Hematopoietic multipotent progenitor cell (in vitro differentiated cells): Measurements from ENCODE around the gene LRP1B. TPM values are rescaled to one million over a fixed set of nuclear protein-coding genes. Genes with fewer than 3 reads are reported as not detected.
"Not testable (repeated sequence)": the region's sequence is repeated elsewhere in the genome, so short reads cannot be mapped to it uniquely, and the experiment has no call there.

Source experiments
- DNase-seq, 3 donors: peaks; one replicate each; pipeline ENCODE4 v3.0.0-alpha.2; 2011 to 2015; ENCODE audit warnings: low read depth in 2 of 3, low spot score in 2 of 3
- total RNA-seq: library from RNA; depleted of rRNA; stranded (reverse); fragments of >200 nt; gene quantifications from one replicate; pipeline ENCODE4 v1.2.3, GENCODE V29; 2012

LRP1B gene
- total RNA-seq, 1 donor = under 0.01 TPM

DNA sequence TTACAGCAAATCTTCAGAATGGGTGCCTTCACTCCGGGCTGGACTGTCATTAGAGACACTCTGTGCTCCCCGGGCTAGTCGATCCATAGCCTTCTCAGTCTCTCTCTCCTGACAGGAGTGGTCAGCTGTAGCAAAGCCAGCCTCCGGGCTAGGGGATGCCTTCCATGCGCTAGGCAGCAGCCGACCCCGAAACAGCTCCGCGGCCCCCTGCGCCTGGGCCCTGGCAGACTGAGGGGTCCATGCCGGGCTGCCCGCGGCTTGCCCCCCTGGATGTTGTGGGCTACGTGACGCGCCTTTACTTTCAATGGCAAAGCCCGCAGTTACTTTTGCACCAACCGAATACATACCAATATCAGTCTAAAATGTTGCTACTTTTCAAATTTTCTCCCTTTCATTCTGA is 1447.2 kb downstream of the LRP1B start:
- DNase-seq = no peak

DNA sequence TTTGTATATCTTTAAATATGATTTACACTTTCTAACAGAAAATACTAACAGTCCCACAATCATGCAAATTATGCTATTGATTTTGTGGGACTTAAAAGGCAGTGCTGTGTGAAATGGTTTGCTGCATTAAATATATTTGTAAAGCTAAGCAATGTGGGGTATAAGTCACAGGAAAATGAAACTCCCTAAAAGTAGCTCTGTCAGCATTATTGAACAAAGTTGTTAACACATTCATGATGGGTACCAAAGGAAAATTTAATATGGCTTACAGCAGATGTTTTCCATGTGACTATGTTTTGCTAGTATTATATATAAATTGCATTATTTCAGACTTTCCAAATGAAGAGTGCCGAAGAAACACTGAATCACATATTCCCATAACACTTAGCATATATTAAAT is 1450.0 kb downstream of the LRP1B start:
- no peak for DNase-seq

DNA sequence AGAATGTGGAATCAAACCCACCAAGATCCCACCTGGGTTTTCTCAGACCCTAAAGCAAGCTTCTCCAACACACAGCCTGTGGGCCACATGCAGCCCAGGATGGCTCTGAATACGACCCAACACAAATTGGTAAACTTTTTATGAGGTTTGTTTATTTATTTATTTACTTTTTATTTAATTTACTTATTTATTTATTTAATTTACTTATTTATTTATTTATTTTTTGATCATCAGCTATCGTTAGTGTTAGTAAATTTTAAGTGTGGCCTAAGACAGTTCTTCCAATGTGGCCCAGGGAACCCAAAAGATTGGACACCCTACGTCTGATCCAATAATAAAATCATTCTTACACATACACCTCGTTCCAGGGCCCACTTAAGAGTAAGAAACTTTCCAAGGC is 1451.1 kb downstream of the LRP1B start:
- DNase-seq = no peak

DNA sequence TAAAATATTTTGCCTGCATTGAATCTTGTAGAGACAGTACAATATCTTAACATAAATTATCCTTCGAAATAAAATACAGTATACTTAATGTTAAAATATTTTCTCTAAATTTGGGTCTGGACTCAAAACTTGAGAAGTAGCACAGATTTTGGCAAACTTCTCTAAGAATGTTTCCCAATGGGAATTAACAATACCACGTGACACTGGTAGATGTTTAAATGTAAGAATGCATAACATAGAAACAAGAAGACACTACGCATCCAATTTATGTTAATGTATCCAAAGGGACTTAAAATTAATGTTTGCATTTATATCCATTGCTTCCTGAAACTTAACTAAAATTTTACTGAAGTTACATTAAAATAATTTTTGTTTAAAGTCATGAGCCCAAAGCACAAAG is 1460.9 kb downstream of the LRP1B start:
- DNase-seq = no peak

DNA sequence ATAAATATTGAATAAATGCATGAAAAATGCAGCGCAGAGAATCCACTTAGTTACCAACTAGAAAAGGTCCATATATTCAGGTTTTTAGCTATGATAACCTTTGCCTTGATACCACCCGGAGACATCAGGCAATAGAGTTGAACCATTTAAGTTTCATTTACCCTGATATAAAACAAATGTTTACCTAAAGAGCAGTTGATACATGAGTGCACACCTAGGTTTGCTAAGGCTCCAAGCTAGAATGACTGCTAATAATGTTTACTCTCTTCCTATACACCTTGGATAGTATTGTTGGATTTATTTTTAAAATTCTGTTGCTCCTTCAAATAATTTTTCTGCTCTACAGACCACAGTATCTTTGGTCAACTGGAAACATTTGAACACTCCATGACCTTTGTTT is 1463.6 kb downstream of the LRP1B start:
- DNase-seq = no peak

DNA sequence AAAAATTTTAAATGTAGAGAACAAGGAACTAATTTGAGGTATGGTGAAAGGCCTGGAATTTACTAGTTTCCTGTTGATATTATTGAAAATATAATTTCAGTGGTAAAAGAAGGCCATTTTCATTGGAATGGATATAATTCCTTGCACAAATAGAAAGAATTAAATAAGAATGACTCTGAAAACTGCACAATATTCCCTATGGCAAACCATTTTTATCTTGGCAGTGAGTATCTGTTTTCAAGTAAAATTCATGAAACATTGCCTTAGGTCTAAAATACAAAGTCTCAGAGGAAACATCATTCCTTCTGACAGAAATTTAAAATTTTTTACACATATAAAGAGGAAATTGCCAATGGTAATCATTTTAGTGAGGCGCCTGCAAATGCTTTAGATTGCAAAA is 1468.3 kb downstream of the LRP1B start:
- DNase-seq = no peak

DNA sequence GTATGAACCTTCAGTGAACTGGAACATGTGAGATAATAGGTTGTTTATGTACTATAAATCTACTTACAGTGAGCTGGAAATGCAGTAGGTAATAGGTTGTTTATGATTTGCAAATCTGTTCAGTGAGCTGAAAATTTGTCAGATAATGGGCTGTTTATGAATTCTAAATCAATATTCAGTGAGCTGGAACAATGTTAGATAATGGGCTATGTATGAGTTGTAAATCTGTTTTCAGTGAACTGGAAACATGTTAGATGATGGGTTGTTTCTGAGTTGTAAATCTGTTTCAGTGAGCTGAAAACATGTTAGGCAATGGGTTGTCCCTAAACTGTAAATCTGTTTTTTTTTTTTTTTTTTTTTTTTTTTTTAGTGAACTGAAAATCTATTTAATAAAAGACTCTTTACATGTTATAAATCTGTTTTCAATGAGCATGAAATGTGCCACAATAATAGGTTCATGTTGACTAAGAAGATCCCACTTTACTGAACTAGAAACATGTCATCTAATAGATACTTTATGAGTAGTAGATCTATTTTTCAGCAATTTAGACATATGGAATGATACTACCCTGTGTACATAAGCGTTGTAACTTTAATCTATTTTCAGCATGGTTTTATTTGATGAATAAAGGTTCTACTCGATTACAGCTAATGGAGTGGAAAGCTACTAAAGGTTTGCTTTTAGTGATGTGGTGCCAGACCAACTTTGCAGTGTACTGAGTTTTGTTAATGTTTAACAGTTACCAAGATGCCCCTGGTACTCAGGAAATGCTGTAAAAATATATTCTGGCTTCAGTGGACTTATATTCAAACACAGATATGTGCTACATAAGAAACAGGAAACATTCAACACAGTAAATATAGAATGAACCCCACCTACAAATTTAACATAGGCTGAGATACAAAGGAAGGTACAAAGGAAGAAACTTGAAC is 1471.8 kb downstream of the LRP1B start:
- DNase-seq = no peak

DNA sequence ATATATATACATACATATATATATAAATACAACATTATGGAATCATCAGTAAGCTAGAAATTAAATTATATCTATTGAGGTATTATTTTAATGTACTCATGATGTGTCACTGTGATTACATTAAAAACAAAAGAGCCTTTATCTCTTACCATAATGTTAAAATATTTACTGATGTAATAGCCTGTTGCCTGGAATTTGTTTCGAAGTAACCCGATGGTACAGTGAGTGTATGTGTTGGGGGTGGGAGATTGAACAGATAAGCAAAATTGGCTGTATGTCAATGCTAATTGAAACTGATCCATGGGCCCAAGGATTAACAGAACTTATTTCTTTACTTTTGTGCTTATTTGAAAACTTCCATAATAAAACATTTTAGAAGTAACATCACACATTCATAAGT is 1473.2 kb downstream of the LRP1B start:
- no peak for DNase-seq

DNA sequence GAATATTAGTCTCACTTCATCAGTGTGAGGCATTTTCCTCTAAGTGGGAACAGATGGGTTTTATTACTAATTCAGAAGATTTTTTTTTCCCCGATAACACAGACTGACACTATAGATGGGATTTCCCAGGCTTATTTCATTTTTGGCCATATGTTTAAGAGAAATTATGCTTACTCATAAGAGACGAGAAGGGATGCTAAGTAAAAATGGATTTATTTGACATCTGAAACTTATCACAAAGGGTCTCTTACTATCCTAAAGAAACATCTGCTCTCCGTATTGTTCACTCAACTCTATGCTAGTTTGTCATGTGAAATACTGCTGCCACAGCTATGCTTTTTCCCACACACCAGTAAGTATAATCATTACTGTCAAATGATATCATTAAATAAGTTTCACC is 1476.3 kb downstream of the LRP1B start:
- DNase-seq = no peak

DNA sequence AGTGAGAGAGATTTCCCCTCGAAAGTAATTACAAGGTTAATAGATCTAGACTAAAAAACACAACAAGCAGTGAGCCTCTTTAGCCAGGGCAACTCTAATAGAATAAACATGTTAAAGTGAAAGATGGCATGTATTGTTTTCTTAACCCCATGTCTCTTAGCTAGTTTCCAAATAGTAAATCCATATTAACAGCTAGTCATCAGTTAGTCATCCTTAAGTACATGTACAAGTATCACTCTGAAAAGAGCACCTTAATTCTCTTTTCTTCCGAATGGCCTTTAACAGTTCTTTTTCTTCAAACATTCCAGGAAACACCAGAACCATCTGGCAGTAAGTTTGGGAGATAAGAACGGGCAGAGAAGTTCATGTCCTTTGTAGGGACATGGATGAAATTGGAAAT is 1480.0 kb downstream of the LRP1B start:
- DNase-seq = no peak

DNA sequence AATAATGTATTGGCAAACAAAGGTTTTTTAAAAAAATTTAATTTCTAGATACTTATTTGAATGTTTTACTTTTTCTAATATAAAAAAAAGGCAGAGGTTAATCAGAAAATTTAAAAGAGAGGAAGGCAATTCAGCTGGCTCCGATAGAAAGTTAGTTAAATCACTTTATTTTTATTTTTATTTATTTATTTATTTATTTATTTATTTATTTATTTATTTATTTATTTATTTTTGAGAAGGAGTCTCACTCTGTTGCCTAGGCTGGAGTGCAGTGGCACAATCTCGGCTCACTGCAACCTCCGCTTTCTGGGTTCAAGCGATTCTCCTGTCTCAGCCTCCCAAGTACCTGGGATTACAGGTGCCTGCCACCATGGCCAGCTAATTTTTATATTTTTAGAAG is 1480.7 kb downstream of the LRP1B start:
- not testable (repeated sequence) for DNase-seq

DNA sequence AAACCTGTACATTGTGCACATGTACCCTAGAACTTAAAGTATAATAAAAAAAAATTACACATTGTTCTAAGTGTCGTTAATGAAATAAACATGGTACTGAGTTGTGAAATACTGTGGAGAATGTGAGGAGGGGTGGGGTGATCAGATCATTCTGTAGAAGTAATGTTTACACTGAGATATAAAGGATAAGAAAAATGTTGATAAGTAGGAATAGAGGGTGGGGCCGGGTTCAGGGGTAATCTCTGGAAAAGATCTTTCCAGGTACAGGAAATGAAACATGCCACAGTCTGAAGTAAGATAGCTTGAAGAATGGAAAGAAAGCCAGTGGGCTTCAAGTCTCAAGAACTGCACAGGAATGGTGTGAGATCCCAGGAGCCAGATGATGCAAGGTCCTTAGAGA is 1482.4 kb downstream of the LRP1B start:
- no peak for DNase-seq

DNA sequence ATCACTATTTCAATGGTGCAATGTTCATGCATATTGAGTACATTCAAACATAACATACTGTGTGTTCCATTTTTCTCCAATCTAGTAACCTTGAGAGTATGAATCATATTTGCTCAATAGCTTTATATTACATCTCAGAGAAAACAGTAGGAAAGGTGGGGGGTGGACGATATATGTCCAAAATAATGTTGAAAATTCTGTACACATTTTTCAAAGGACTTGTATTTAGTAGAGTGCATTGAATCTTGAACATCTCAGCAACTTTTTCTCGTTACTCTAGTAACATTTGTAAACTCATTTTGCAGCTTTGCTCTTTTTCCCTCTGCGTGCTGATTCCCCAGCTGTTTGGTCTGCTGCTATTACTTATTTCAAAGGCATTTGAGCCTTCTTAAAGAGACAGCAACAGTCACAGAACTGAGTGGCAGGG is 1487.0 kb downstream of the LRP1B start:
- DNase-seq = no peak

DNA sequence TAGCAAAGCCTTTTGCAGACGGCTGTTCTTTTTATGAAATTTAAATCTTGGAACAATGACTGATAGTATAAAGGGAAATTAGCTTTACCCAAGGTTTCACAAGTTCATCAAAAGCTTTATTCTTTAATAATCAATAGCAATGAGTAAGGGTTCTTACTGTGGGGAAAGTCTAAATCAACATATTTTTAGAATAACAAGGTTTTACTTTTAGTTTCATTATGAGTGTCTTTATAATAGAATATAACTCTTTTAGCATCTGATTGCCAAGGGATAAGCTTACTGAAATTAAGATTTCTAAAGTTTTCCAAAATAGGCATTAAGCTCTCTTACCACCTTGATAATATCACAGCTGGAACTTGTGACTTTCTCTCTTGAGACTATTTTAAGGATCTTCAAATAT is 1489.7 kb downstream of the LRP1B start:
- DNase-seq = no peak

DNA sequence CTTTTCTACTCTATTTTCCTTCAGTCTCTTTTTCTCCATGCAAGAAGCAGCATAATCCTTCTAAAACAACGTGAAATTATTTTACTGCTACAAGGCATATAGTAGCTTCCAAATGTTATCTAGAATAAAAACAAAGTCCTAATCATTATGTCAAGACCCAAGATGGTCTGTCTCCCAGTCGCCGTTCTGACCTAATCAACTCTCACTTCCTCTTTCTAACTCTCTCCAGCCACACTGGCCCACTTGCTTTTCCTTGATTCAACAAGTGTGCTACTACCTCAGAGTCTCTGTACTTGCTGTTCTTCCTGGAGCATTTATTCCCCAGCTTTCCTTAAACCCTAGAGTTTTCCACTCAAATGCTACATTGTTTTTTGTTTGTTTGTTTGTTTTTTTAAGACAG is 1491.2 kb downstream of the LRP1B start:
- no peak for DNase-seq

DNA sequence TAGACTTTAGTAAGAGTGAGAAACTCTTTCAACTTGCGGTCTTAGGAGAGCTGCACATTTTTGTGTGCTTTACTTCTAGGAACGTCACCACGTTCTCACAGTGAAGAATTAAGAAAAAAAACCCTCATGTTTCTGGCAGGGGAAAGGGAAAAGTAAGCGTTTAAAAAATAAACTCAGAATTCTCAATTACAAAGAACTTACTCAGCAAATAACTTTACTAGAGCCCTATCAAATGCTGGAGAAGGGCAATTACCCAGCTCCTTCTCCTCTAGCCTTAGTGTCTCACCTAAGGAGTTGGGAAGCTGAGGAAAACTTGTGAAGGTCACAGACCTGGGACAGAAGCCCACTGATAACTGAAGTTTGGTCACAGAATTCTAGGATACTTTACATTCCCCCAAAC is 1500.3 kb downstream of the LRP1B start:
- DNase-seq = no peak

DNA sequence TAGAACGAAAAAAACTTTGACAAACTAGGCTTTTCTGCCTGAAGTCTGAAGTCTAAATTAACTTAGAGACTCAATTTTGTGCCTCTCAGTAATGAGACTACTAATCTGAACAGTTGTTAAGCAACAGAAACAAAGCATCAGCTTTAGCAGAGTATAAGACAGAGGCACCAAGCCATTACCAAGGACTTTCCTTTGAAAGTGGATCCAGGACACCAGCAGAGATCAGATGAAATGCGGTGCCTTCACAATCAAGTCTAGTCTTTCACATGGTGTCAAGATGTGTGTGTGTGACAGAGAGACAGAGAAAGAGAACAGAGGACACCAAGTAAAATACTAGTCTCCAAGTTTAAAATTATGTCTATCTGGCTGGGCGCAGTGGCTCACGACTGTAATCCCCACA is 1502.9 kb downstream of the LRP1B start:
- DNase-seq = no peak

DNA sequence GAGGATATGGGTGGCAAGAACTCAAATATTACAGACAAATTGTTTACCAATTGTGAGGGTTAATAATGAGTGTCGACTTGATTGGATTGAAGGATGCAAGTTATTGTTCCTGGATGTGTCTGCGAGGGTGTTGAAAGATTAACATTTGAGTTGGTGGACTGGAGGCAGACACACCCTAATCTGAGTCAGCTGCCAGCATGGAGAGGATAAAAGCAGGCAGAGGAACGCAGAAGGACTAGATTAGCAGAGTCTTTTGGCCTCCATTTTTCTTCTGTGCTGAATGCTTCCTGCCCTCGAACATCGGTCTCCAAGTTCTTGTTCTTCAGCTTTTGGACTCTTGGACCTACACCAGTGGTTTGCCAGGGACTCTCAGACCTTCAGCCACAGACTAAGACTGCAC is 1503.7 kb downstream of the LRP1B start:
- no peak for DNase-seq

DNA sequence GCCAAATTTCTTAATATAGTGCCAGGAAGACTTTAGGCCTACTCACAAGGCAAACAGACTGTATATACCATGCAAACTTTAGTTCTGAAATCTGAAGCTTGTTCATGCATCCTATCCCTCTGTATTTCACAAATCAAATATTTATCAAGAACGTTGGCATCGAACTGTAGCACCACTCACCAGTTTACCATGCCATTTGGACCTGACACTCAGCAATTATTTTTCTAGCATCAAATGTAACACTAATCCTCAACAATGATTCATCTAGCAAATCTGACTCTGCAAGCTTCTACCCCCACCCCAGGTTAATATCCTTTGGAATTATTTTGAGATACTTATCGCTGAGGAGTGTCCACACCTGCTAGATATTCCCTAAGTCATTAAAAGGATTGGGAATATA is 1506.6 kb downstream of the LRP1B start:
- no peak for DNase-seq

DNA sequence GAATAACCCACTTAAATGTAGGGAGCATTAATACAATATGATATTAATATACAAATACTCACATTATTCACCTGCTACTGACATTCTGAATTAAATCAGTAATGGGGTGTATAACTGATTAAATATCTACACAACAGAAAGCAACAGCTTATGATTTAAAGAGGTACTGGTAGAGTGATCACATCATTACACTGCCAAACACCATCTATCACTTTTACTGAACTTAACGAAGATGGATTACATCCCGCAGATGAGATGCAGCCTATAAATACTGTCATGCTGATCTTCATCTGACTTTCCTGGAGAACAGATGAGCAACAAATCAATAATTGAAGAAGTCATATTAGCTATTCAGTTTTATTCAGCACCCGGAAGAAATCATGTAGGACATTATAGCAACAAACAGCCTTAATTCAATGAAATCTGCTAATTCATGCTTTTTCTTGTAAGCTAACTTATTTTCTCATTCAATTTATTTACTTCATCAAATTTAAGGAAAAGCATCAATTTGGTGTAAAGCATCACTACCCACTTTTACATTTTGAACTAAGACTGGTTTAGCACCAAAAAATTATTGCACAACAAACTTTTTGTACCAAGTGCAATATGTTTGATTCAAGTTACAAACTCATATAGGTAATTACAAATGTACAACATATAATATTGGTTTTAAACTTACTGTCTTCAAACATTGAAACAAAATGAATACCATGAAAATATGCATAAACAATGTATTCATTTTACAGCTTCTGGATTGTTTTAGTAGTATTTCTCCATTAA is 1509.0 kb downstream of the LRP1B start:
- DNase-seq = no peak

DNA sequence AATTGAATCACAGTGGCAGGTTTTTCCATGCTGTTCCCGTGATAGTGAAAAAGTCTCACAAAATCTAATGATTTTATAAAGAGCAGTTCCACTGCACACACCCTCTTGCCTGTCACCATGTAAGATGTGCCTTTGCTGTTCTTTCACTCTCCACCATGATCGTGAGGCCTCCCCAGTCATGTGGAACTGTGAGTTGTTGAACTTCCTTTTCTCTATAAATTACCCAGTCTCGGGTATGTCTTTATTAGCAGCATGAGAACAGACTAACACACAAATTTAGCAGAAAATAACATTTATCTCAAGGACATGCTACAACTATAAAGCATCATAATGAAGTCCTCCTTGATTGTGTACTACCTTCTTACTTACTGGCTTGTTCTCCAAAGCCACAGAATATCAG is 1526.0 kb downstream of the LRP1B start:
- no peak for DNase-seq

DNA sequence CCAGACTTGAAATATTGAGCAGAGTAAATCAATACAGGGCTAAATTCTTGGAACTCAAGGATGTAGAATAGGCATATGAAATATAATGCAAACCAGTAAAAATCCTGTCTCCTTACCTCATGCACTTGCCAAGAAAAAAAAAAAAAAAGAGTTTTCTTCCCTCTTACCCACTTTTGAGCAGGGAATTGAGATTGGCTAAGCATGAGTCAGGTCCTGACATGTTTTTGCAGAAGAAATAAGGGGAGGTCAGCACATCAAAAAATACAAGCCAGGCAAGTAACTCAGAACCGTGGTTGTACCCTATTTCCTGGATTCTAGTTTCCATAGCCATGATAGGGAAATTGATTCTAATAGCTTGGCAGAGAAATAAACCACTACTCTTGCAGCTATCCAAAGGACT is 1526.7 kb downstream of the LRP1B start:
- no peak for DNase-seq
